ENCODE results near the gene TCFL5. TPM values are rescaled to one million over a fixed set of nuclear protein-coding genes. Genes with fewer than 3 reads are reported as not detected.

TCFL5 gene
- total RNA-seq, 1 donor = 23.7 TPM

DNA sequence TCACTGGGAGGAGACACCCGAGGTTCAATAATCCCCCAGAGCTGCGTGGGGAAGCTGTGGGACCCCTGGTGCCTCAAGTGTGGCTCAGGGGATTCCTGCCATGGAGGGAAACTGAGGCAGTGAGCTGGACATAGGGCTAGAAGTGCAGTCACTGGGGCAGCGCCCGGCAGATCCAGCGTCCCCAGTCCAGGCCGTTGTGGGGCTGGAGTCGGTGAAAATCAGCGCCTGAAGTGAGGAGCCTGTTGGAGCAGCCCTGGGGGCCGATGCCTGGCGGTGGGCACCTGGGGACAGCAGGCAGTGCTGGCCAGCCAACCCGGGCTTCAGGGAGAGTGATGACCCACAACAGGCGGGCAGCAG, 46.9 kb downstream of the TCFL5 start:
- TF ChIP-seq, protein P1, sequence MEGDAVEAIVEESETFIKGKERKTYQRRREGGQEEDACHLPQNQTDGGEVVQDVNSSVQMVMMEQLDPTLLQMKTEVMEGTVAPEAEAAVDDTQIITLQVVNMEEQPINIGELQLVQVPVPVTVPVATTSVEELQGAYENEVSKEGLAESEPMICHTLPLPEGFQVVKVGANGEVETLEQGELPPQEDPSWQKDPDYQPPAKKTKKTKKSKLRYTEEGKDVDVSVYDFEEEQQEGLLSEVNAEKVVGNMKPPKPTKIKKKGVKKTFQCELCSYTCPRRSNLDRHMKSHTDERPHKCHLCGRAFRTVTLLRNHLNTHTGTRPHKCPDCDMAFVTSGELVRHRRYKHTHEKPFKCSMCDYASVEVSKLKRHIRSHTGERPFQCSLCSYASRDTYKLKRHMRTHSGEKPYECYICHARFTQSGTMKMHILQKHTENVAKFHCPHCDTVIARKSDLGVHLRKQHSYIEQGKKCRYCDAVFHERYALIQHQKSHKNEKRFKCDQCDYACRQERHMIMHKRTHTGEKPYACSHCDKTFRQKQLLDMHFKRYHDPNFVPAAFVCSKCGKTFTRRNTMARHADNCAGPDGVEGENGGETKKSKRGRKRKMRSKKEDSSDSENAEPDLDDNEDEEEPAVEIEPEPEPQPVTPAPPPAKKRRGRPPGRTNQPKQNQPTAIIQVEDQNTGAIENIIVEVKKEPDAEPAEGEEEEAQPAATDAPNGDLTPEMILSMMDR (IDR thresholded peaks at IDR 0.05; ENCODE audit: insufficient read depth, low read length) = no peak
- DNase-seq (ENCODE audit: low read depth) = no peak
- no peak overlapping the region for H3K4me3 ChIP-seq (ENCODE audit: low read depth, low read length)

DNA sequence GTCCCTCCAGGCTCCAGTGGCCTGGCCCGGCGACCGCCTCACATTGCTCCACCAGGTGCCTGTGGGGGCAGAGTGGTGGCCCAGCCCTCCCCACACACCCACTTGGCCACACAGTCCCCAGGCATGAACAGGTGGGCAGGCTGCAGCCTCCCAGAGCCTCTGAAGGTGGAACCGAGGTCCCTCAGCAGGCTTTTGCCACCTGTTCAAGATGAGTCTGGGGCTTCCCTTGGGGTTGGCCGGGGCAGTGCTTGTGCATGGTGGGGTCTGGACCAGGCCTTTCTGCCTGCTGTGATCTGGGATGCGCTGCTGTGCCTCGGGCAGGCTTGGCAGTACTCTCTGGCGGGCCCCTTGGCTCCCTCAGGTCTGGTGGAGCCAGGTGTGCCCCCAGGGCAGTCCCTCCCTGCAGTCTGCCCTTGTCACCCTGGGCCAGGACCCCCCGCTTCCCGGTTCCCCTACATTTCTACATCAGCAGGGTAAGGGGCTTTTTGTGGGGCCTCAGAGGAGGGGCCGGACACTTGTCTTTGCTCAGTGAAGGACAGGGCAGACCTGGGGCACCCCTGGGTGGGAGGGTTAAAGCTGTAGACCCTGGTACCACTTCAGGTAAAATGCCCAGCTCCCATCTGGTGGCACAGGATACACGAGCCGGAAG, 47.4 kb downstream of the TCFL5 start:
- TF ChIP-seq, protein P1 (IDR thresholded peaks at IDR 0.05; ENCODE audit: insufficient read depth, low read length) = no peak
- H3K4me3 ChIP-seq (ENCODE audit: low read depth, low read length) = no peak overlapping the region
- DNase-seq (ENCODE audit: low read depth) = no peak

DNA sequence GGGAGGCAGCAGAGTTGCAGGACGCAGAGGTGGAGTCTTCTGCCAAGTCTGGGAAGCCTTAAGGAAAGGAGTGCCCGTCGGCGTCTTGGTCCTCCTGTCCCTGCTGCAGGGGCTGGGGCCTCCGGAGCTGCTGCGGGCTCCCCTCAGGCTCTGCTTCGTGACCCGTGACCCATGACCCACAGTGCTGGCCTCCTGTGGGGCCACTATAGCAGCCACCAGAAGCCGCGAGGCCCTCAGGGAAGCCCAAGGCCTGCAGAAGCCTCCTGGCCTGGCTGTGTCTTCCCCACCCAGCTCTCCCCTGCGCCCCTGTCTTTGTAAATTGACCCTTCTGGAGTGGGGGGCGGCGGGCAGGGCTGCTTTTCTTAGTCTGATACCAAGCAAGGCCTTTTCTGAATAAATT, 48.0 kb downstream of the TCFL5 start:
- TF ChIP-seq, protein P1 (IDR thresholded peaks at IDR 0.05; ENCODE audit: insufficient read depth, low read length) = no peak
- no peak for DNase-seq (ENCODE audit: low read depth)
- H3K4me3 ChIP-seq (ENCODE audit: low read depth, low read length) = no peak overlapping the region

DNA sequence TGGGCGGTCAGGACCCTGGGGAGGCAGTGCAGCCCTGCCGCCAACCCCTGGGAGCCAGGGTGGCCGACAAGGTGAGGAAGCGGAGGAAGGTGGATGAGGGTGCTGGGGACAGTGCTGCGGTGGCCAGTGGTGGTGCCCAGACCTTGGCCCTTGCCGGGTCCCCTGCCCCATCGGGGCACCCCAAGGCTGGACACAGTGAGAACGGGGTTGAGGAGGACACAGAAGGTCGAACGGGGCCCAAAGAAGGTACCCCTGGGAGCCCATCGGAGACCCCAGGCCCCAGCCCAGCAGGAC, 48.8 kb downstream of the TCFL5 start:
- DNase-seq (ENCODE audit: low read depth) = no peak
- TF ChIP-seq, protein P1 (IDR thresholded peaks at IDR 0.05; ENCODE audit: insufficient read depth, low read length) = no peak
- H3K4me3 ChIP-seq (ENCODE audit: low read depth, low read length) = no peak overlapping the region

DNA sequence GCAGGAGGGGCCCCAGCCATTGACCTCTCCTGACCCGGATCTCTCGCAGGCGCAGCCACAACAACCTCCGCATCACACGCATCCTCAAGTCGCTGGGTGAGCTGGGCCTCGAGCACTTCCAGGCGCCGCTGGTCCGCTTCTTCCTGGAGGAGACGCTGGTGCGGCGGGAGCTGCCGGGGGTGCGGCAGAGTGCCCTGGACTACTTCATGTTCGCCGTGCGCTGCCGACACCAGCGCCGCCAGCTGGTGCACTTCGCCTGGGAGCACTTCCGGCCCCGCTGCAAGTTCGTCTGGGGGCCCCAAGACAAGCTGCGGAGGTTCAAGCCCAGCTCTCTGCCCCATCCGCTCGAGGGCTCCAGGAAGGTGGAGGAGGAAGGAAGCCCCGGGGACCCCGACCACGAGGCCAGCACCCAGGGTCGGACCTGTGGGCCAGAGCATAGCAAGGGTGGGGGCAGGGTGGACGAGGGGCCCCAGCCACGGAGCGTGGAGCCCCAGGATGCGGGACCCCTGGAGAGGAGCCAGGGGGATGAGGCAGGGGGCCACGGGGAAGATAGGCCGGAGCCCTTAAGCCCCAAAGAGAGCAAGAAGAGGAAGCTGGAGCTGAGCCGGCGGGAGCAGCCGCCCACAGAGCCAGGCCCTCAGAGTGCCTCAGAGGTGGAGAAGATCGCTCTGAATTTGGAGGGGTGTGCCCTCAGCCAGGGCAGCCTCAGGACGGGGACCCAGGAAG, 49.3 kb downstream of the TCFL5 start:
- DNase-seq (ENCODE audit: low read depth) = no peak
- TF ChIP-seq, protein P1 (IDR thresholded peaks at IDR 0.05; ENCODE audit: insufficient read depth, low read length) = no peak
- H3K4me3 ChIP-seq (ENCODE audit: low read depth, low read length) = no peak overlapping the region

DNA sequence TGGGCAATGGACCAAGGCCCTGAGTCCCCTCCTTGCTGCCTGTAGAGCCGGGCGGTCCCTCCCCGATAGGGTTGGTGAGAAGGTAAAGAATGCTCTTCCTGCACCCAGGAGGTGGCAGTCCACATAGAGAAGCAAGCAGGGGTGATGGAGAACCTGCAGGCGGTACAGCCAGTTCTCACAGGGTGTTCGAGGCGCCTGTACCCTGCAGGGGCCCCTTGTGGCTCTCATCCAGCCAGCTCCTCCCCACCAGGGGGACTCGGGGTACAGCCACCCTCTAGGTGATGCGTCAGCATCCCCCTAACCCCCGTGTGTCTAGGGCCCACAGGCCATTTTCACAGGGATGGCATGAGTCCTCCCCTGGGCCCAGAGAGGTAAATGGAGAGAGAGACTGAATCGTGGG, 49.9 kb downstream of the TCFL5 start:
- no peak overlapping the region for H3K4me3 ChIP-seq (ENCODE audit: low read depth, low read length)
- DNase-seq (ENCODE audit: low read depth) = no peak
- TF ChIP-seq, protein P1 (IDR thresholded peaks at IDR 0.05; ENCODE audit: insufficient read depth, low read length) = no peak

DNA sequence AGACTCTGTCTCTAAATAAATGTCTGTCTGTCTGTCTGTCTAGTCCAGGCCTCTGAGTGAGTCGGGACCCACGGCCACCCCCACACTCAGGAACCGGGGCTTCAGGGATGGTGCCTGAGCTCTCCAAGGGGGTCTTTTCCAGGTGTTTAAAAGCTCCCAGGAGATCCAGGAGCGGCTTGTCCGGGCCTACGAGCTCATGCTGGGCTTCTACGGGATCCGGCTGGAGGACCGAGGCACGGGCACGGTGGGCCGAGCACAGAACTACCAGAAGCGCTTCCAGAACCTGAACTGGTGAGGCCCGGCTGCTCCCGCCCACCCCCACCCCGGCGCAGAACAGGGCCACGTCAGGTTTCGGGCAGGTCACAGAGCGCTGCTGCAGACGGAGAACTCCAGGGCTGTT, 50.3 kb downstream of the TCFL5 start:
- no peak overlapping the region for H3K4me3 ChIP-seq (ENCODE audit: low read depth, low read length)
- TF ChIP-seq, protein P1 (IDR thresholded peaks at IDR 0.05; ENCODE audit: insufficient read depth, low read length) = no peak
- DNase-seq (ENCODE audit: low read depth) = no peak

Data from fibroblast of the aortic adventitia (primary cell).